ENCODE data around the gene DNAJC12.
A peak's percentile ranks its signal among the peaks of the same experiment; 100 is the strongest.
"Not testable (repeated sequence)": the region's sequence is repeated elsewhere in the genome, so short reads cannot be mapped to it uniquely, and the experiment has no call there.

Gene DNAJC12

GRCh38 chr10:67837541-67838314, at the start of gene DNAJC12:
TSS of gene DNAJC12 (minus strand) at chr10:67838188. CDS start at chr10:67838011, 177 bp downstream.
- DNase-seq = no peak

- DNase-seq = peak; percentile 85
Measured at GRCh38 chr10:67884842-67885670, 47.1 kb upstream of the DNAJC12 start.

- DNase-seq = peak; percentile 94
Measured at GRCh38 chr10:67884313-67884841, 46.4 kb upstream of the DNAJC12 start, which contains the start of gene SIRT1. TSS of gene SIRT1 (plus strand) at chr10:67884656. CDS start at chr10:67884722, 66 bp downstream.

GRCh38 chr10:67883710-67884312, 45.8 kb upstream of the DNAJC12 start:
- DNase-seq = no peak

GRCh38 chr10:67878133-67878532, 40.1 kb upstream of the DNAJC12 start:
- no peak for DNase-seq

GRCh38 chr10:67877421-67877820, 39.4 kb upstream of the DNAJC12 start:
- DNase-seq = not testable (repeated sequence)

GRCh38 chr10:67875340-67876238, 37.6 kb upstream of the DNAJC12 start:
- no peak for DNase-seq

GRCh38 chr10:67869996-67870395, 32.0 kb upstream of the DNAJC12 start:
- DNase-seq = no peak

GRCh38 chr10:67868132-67868531, 30.1 kb upstream of the DNAJC12 start:
- no peak for DNase-seq

- DNase-seq = no peak
Measured at GRCh38 chr10:67864607-67865371, 26.8 kb upstream of the DNAJC12 start.

- no peak for DNase-seq
Measured at GRCh38 chr10:67863094-67863493, 25.1 kb upstream of the DNAJC12 start.

- no peak for DNase-seq
Measured at GRCh38 chr10:67861750-67862432, 23.9 kb upstream of the DNAJC12 start.

GRCh38 chr10:67858971-67859370, 21.0 kb upstream of the DNAJC12 start:
- no peak for DNase-seq

GRCh38 chr10:67853512-67853911, 15.5 kb upstream of the DNAJC12 start:
- no peak for DNase-seq

GRCh38 chr10:67852761-67853160, 14.8 kb upstream of the DNAJC12 start:
- no peak for DNase-seq

- no peak for DNase-seq
Measured at GRCh38 chr10:67851186-67851585, 13.2 kb upstream of the DNAJC12 start.

GRCh38 chr10:67849331-67850011, 11.5 kb upstream of the DNAJC12 start:
- peak; percentile 95 for DNase-seq

GRCh38 chr10:67843284-67843683, 5.3 kb upstream of the DNAJC12 start:
- DNase-seq = no peak

- no peak for DNase-seq
Measured at GRCh38 chr10:67841737-67842136, 3.7 kb upstream of the DNAJC12 start.

GRCh38 chr10:67839951-67840350, 2.0 kb upstream of the DNAJC12 start:
- DNase-seq = no peak

All from stimulated activated CD8-positive, alpha-beta memory T cell treated with anti-CD3 and anti-CD28 coated beads, Interleukin-4, amount 100 ng/mL, for 48 hours (primary cell).